SK-N-SH treated with all-trans-retinoic acid at 6 μM for 48 hours (cell line): ENCODE data around the gene TWIST2.

ENCODE experiments used
- ATAC-seq: fragments of 200-7000 bp; cut with Tn5 transposase; 3 replicates; pipeline ENCODE4 v1.9.1; 2020; ENCODE audit warnings: mild to moderate bottlenecking, moderate library complexity
- ARNTL ChIP-seq: fragments of 450-650 bp; formaldehyde crosslinking; IDR thresholded peaks from 2 replicates; pipeline ENCODE4 v1.5.0; 2020; ENCODE audit warnings: low read depth, mild to moderate bottlenecking, moderate library complexity, borderline replicate concordance
- CREB5 ChIP-seq: fragments of 250-450 bp; sonication (Bioruptor Pico); IDR thresholded peaks from 2 replicates; pipeline ENCODE4 v1.5.1; 2020; ENCODE audit warnings: low read depth, mild to moderate bottlenecking, moderate library complexity
- CSDC2 ChIP-seq: fragments of 250-450 bp; sonication (Bioruptor Pico); IDR thresholded peaks from 2 replicates; pipeline ENCODE4 v1.5.0; 2020; ENCODE audit warnings: mild to moderate bottlenecking, moderate library complexity
- CSRNP3 ChIP-seq: fragments of 250-450 bp; sonication (Bioruptor Pico); IDR thresholded peaks from 2 replicates; pipeline ENCODE4 v1.5.1; 2021; ENCODE audit warnings: mild to moderate bottlenecking, moderate library complexity
- ESRRG ChIP-seq: fragments of 250-450 bp; sonication (Bioruptor Pico); IDR thresholded peaks from 2 replicates; pipeline ENCODE4 v1.6.1; 2021; ENCODE audit warnings: mild to moderate bottlenecking
- GLIS3 ChIP-seq: fragments of 250-450 bp; sonication (Bioruptor Pico); IDR thresholded peaks from 2 replicates; pipeline ENCODE4 v1.5.0; 2020; ENCODE audit warnings: mild to moderate bottlenecking, moderate library complexity
- ISL1 ChIP-seq: fragments of 250-450 bp; sonication (Bioruptor Pico); IDR thresholded peaks from 2 replicates; pipeline ENCODE4 v2.1.2; 2022; ENCODE audit warnings: mild to moderate bottlenecking, moderate library complexity
- OSR1 ChIP-seq: fragments of 250-450 bp; sonication (Bioruptor Pico); IDR thresholded peaks from 2 replicates; pipeline ENCODE4 v1.8.0; 2022; ENCODE audit warnings: moderate library complexity, mild to moderate bottlenecking, inconsistent platforms
- PPARA ChIP-seq: fragments of 250-450 bp; sonication (Bioruptor Pico); IDR thresholded peaks from 2 replicates; pipeline ENCODE4 v1.5.0; 2020; ENCODE audit warnings: mild to moderate bottlenecking, borderline replicate concordance
- RARB ChIP-seq: fragments of 250-450 bp; sonication (Bioruptor Pico); IDR thresholded peaks from 2 replicates; pipeline ENCODE4 v1.8.0; 2021; ENCODE audit warnings: mild to moderate bottlenecking, moderate library complexity
- SNAI2 ChIP-seq: fragments of 250-450 bp; sonication (Bioruptor Pico); IDR thresholded peaks from 2 replicates; pipeline ENCODE4 v1.5.0; 2020; ENCODE audit warnings: mild to moderate bottlenecking, moderate library complexity
- TCF4 ChIP-seq: fragments of 250-450 bp; sonication (Bioruptor Pico); IDR thresholded peaks from 2 replicates; pipeline ENCODE4 v1.8.0; 2021; ENCODE audit warnings: mild to moderate bottlenecking, moderate library complexity, borderline replicate concordance
- TSHZ2 ChIP-seq: fragments of 250-450 bp; sonication (Bioruptor Pico); IDR thresholded peaks from 2 replicates; pipeline ENCODE4 v1.5.0; 2020; ENCODE audit warnings: mild to moderate bottlenecking, moderate library complexity
- ZC3H10 ChIP-seq: fragments of 250-450 bp; sonication (Bioruptor Pico); IDR thresholded peaks from 2 replicates; pipeline ENCODE4 v1.5.1; 2021; ENCODE audit warnings: mild to moderate bottlenecking, moderate library complexity
- ZFP3 ChIP-seq: fragments of 250-450 bp; sonication (Bioruptor Pico); IDR thresholded peaks from 2 replicates; pipeline ENCODE4 v1.5.0; 2020; ENCODE audit warnings: mild to moderate bottlenecking, moderate library complexity
- ZFP30 ChIP-seq: fragments of 450-650 bp; formaldehyde crosslinking; IDR thresholded peaks from 2 replicates; pipeline ENCODE4 v1.5.0; 2022; ENCODE audit warnings: mild to moderate bottlenecking, moderate library complexity
- ZNF565 ChIP-seq: fragments of 450-650 bp; formaldehyde crosslinking; conservative IDR thresholded peaks from 2 replicates; pipeline ENCODE4 v1.5.0; 2020; ENCODE audit warnings: low read depth, mild to moderate bottlenecking, moderate library complexity
- ZNF70 ChIP-seq: fragments of 450-650 bp; formaldehyde crosslinking; IDR thresholded peaks from 2 replicates; pipeline ENCODE4 v1.5.0; 2020; ENCODE audit warnings: mild to moderate bottlenecking, moderate library complexity
- ZNF8 ChIP-seq: fragments of 450-650 bp; formaldehyde crosslinking; IDR thresholded peaks from 2 replicates; pipeline ENCODE4 v1.5.0; 2020; ENCODE audit warnings: mild to moderate bottlenecking, moderate library complexity

Gene TWIST2

GRCh38 chr2:238847841-238848690 lies at the start of gene TWIST2:
TWIST2 (plus strand) TSS chr2:238848085; CDS start chr2:238848216, 131 bp downstream.
- ATAC-seq, result peak; percentile 81
- TF ChIP-seq RARB (CRISPR knock-in tag) (no peak), SNAI2 (no peak), ISL1 (CRISPR knock-in tag) (no peak), PPARA (CRISPR knock-in tag) (no peak), ZFP3 (CRISPR knock-in tag) (no peak)

GRCh38 chr2:238801791-238802190 lies 46.1 kb upstream of the TWIST2 start:
- TF ChIP-seq ESRRG (CRISPR knock-in tag) (no peak), GLIS3 (CRISPR knock-in tag) (no peak), ZNF8 (no peak), TSHZ2 (CRISPR knock-in tag) (no peak), SNAI2 (no peak), ZFP30 (no peak)
- no peak for ATAC-seq

DNA sequence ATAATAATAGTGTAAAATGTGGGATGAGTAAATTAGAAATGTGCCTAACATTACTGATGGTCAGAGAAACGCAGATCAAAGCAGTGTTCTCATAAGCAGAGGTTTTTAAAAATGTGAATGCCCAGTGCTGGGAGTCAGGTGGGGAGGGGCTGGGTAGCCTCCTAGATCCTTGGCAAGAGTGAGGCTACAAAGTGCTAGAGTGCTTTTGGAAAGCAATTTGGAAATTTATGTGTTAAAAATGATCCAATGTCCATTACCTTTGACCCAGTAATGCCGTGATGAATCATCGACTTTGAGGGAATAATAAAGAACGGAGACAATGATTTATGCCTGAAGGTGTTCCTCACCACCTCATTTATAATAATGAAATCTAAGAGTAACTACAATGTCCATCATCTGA lies 44.9 kb upstream of the TWIST2 start:
- no peak for ATAC-seq
- TF ChIP-seq CREB5, result no peak
- TF ChIP-seq ZNF8, result no peak
- no peak for TF ChIP-seq GLIS3 (CRISPR knock-in tag)
- no peak for TF ChIP-seq TSHZ2 (CRISPR knock-in tag)
- no peak for TF ChIP-seq ISL1 (CRISPR knock-in tag)
- TF ChIP-seq CSDC2 (CRISPR knock-in tag), result no peak
- no peak for TF ChIP-seq ZNF565 (CRISPR knock-in tag)
- TF ChIP-seq TCF4 (CRISPR knock-in tag), result no peak
- TF ChIP-seq SNAI2, result no peak
- TF ChIP-seq CSRNP3 (CRISPR knock-in tag), result no peak
- no peak for TF ChIP-seq OSR1 (CRISPR knock-in tag)
- TF ChIP-seq PPARA (CRISPR knock-in tag), result no peak
- no peak for TF ChIP-seq ESRRG (CRISPR knock-in tag)
- no peak for TF ChIP-seq ZFP30
- TF ChIP-seq ARNTL (CRISPR knock-in tag), result no peak
- TF ChIP-seq ZNF70 (CRISPR knock-in tag), result no peak
- TF ChIP-seq ZC3H10 (CRISPR knock-in tag), result no peak
